Fibroblast of mammary gland (primary cell): ENCODE measurements around the gene UBE2D3.

Experiments
- DNase-seq: peaks from one replicate; pipeline ENCODE4 v3.0.0-alpha.2; 2010; ENCODE audit warnings: low read depth
- H3K4me3 ChIP-seq: 2 replicates; pipeline ENCODE4 v1.5.1; 2011; ENCODE audit warnings: low read depth, mild to moderate bottlenecking, low read length, moderate library complexity; ENCODE audit not compliant: control insufficient read depth
- CTCF ChIP-seq: conservative IDR thresholded peaks from 2 replicates; pipeline ENCODE4 v1.5.1; 2011; ENCODE audit warnings: low read depth, low read length, inconsistent platforms; ENCODE audit not compliant: control insufficient read depth, insufficient read depth

The UBE2D3 gene

GRCh38 chr4:102783006-102783405 is 44.3 kb downstream of the UBE2D3 start:
- DNase-seq: peak; percentile 41
- TF ChIP-seq CTCF: no peak
- no peak overlapping the region for H3K4me3 ChIP-seq

DNA sequence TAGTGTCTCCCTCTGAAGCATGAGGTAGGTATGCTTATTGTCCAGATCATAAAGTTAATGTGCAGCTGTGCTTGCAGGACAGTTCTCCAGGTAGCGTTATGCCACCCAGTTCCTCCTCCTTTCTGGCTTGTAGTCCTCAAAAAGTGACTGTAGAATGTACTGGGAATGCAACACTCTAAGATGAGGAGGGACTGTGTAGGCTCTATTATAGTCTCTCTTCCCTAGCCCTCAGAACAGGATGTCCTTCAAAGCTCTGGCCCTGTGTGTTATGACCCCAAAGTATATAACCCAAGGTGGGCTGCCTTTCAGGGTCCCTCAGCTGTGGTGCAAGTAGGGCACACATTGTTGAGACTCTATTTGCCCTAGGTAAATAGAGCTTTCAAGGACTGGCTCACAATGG is 45.8 kb downstream of the UBE2D3 start:
- no peak for TF ChIP-seq CTCF
- no peak overlapping the region for H3K4me3 ChIP-seq
- DNase-seq: no peak

GRCh38 chr4:102780476-102781144 is 46.7 kb downstream of the UBE2D3 start:
- DNase-seq: peak; percentile 79
- no peak for TF ChIP-seq CTCF
- H3K4me3 ChIP-seq: no peak overlapping the region

GRCh38 chr4:102779204-102779603 is 48.1 kb downstream of the UBE2D3 start:
- no peak overlapping the region for H3K4me3 ChIP-seq
- TF ChIP-seq CTCF: no peak
- DNase-seq: no peak

DNA sequence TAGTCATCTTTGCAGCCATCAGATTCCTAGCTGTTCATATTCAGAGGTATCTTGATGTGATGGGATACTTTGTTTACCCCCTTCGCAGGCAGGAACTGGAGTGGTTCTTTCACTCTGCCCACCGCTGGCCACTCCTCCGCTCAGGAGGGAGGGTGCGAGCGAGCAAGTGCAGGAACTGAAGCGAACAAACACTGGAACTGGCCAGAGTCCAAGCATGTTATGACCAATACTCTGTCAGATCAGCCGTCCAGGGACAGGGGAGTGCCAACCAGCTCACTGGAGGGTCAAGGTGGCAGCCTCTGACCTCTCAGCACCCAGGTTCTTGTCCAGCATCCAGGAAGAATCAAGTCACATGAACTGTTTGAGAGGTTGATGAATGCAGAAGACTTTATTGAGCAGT is 48.6 kb downstream of the UBE2D3 start:
- DNase-seq: no peak
- no peak overlapping the region for H3K4me3 ChIP-seq
- no peak for TF ChIP-seq CTCF

DNA sequence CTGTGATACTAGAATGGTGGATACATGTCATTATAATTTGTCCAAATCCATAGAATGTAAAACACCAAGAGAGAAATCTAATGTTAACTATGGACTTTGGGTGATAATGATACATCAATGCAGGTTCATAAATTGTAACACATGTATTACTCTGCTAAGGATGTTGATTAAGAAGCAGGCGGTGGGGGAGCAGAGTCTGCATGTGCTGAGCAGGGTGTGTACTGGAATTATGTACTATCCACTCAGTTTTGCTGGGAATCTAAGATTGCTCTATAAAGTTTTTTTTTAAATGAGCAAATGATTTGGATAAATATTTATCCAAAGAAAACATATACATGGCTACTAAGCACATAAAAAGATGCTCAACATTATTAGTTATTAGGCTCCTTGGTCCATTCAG is 51.5 kb downstream of the UBE2D3 start:
- DNase-seq: no peak
- no peak for TF ChIP-seq CTCF

DNA sequence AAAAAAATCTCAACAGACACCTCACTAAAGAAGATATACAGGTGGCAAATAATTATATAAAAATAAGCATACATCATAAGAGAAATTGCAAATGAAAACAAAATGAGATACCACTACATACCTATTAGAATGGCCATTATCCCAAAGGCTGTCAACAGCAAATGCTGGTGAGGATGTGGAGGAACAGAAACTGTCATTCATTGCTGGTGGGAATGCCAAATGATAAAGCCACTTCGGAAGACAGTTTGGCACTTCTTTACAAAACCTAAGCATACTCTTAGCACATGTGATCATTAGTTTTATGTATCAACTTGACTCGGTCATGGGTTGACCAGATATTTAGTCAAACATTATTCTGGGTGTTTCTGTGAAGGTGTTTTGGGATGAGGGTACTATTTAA is 53.1 kb downstream of the UBE2D3 start:
- H3K4me3 ChIP-seq: no peak overlapping the region
- no peak for TF ChIP-seq CTCF
- DNase-seq: no peak

More for the DNA sequence above, 51.5 kb downstream of the UBE2D3 start:
- H3K4me3 ChIP-seq: no peak overlapping the region
